Sigmoid colon (tissue), 4 donors: Measurements from ENCODE around the gene LRRC7.

ENCODE experiments used
- EP300 ChIP-seq, 4 donors: sonication (generic); formaldehyde crosslinking; IDR thresholded peaks; one replicate each; pipeline ENCODE4 v1.6.1; 2017; ENCODE audit warnings: antibody characterized with exemption in 4 of 4
- POLR2A ChIP-seq, 2 donors: fragments of 450-650 bp; IDR thresholded peaks; one replicate each; pipeline ENCODE4 v1.6.1; 2016; ENCODE audit warnings: antibody characterized with exemption in 2 of 2, mild to moderate bottlenecking in 2 of 2, moderate library complexity in 2 of 2
- POLR2AphosphoS5 ChIP-seq, 4 donors: sonication (generic); formaldehyde crosslinking; IDR thresholded peaks; one replicate each; pipeline ENCODE4 v1.6.1; 2017; ENCODE audit warnings: antibody characterized with exemption in 4 of 4
- TF ChIP-seq, protein P1 (sequence below), 4 experiments: fragments of 450-650 bp in 3 of 4; fragments of 200-600 bp in 1 of 4; IDR thresholded peaks; one replicate each; pipeline ENCODE4 v1.5.1; 2016 to 2019; ENCODE audit warnings: antibody characterized with exemption in 4 of 4, mild to moderate bottlenecking in 3 of 4, moderate library complexity in 2 of 4

- TF ChIP-seq, protein P1, sequence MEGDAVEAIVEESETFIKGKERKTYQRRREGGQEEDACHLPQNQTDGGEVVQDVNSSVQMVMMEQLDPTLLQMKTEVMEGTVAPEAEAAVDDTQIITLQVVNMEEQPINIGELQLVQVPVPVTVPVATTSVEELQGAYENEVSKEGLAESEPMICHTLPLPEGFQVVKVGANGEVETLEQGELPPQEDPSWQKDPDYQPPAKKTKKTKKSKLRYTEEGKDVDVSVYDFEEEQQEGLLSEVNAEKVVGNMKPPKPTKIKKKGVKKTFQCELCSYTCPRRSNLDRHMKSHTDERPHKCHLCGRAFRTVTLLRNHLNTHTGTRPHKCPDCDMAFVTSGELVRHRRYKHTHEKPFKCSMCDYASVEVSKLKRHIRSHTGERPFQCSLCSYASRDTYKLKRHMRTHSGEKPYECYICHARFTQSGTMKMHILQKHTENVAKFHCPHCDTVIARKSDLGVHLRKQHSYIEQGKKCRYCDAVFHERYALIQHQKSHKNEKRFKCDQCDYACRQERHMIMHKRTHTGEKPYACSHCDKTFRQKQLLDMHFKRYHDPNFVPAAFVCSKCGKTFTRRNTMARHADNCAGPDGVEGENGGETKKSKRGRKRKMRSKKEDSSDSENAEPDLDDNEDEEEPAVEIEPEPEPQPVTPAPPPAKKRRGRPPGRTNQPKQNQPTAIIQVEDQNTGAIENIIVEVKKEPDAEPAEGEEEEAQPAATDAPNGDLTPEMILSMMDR (IDR thresholded peaks at IDR 0.05), result no peak
- TF ChIP-seq POLR2AphosphoS5 (IDR thresholded peaks at IDR 0.05), result no peak
- no peak for TF ChIP-seq POLR2A (IDR thresholded peaks at IDR 0.05)
- no peak for TF ChIP-seq EP300 (IDR thresholded peaks at IDR 0.05)
These were observed 138.8 kb downstream of the LRRC7 start for GRCh38 chr1:69706473-69706872.
